Keratinocyte (primary cell): ENCODE results near the gene NRF1. TPM values are rescaled to one million over a fixed set of nuclear protein-coding genes. Genes with fewer than 3 reads are reported as not detected.
"Not testable (repeated sequence)": the region's sequence is repeated elsewhere in the genome, so short reads cannot be mapped to it uniquely, and the experiment has no call there.

Experiments
- DNase-seq: peaks from one replicate; pipeline ENCODE4 v3.0.0-alpha.2; 2011; ENCODE audit warnings: low read depth, missing footprints, low spot score
- FAIRE-seq: peaks from 2 replicates; lab custom pipeline; 2011; peaks lifted over from hg19 to GRCh38; lab: Jason Lieb, UNC
- H2AFZ ChIP-seq: 2 replicates; pipeline ENCODE4 v1.6.0; 2012; ENCODE audit warnings: low read length, control low read depth, inconsistent platforms; ENCODE audit not compliant: control insufficient read depth
- H3K27ac ChIP-seq: 2 replicates; pipeline ENCODE4 v1.5.1; 2011; ENCODE audit warnings: low read length; ENCODE audit not compliant: control insufficient read depth, insufficient read depth
- H3K27me3 ChIP-seq: 3 replicates; pipeline ENCODE4 v1.6.0; 2011; ENCODE audit warnings: low read length; ENCODE audit not compliant: control insufficient read depth, insufficient read depth; ENCODE audit errors: extremely low read depth
- H3K36me3 ChIP-seq, 2 experiments: 2 replicates in 1 of 2; 3 replicates in 1 of 2; pipeline ENCODE4 v1.5.1; 2011; ENCODE audit warnings: low read length in 2 of 2, mild to moderate bottlenecking in 1 of 2; ENCODE audit not compliant: control insufficient read depth in 2 of 2, insufficient read depth in 2 of 2; ENCODE audit errors: extremely low read depth in 1 of 2
- H3K4me1 ChIP-seq: 3 replicates; pipeline ENCODE4 v1.5.1; 2011; ENCODE audit warnings: low read length; ENCODE audit not compliant: control insufficient read depth, insufficient read depth; ENCODE audit errors: extremely low read depth
- H3K4me2 ChIP-seq: 3 replicates; pipeline ENCODE4 v1.6.0; 2011; ENCODE audit warnings: low read depth, low read length; ENCODE audit not compliant: control insufficient read depth, insufficient read depth; ENCODE audit errors: extremely low read depth
- H3K4me3 ChIP-seq, 3 experiments: fragments of 200-600 bp in 1 of 3; sonication (generic) in 1 of 3; 2 replicates in 2 of 3; 3 replicates in 1 of 3; pipeline ENCODE4 v1.5.1; 2011 to 2016; ENCODE audit warnings: low read length in 3 of 3, mild to moderate bottlenecking in 3 of 3, control low read depth in 2 of 3, inconsistent platforms in 1 of 3, low read depth in 1 of 3, mixed read lengths in 1 of 3, mixed run types in 1 of 3, moderate library complexity in 1 of 3; ENCODE audit not compliant: control insufficient read depth in 2 of 3, insufficient read depth in 2 of 3; ENCODE audit errors: extremely low read depth in 1 of 3
- H3K79me2 ChIP-seq: 2 replicates; pipeline ENCODE4 v1.6.0; 2012; ENCODE audit warnings: low read length; ENCODE audit not compliant: control insufficient read depth, insufficient read depth
- H3K9ac ChIP-seq: 3 replicates; pipeline ENCODE4 v1.6.0; 2011; ENCODE audit warnings: low read length; ENCODE audit not compliant: control insufficient read depth, insufficient read depth; ENCODE audit errors: extremely low read depth
- H3K9me1 ChIP-seq: 3 replicates; pipeline ENCODE4 v1.6.0; 2011; ENCODE audit warnings: low read length; ENCODE audit not compliant: control insufficient read depth, insufficient read depth; ENCODE audit errors: extremely low read depth
- H3K9me3 ChIP-seq: 2 replicates; pipeline ENCODE4 v1.5.1; 2012; ENCODE audit warnings: low read depth, low read length; ENCODE audit not compliant: control insufficient read depth
- H4K20me1 ChIP-seq: 3 replicates; pipeline ENCODE4 v1.6.0; 2011; ENCODE audit warnings: low read length; ENCODE audit not compliant: control insufficient read depth, insufficient read depth; ENCODE audit errors: extremely low read depth
- CTCF ChIP-seq, 3 experiments: IDR thresholded peaks in 1 of 3; conservative IDR thresholded peaks in 1 of 3; optimal IDR thresholded peaks in 1 of 3; 2 replicates in 2 of 3; 3 replicates in 1 of 3; pipeline versions ENCODE3 to v1.5.1; 2011; ENCODE audit warnings: low read length in 3 of 3, mild to moderate bottlenecking in 3 of 3, moderate library complexity in 2 of 3, control low read depth in 1 of 3, inconsistent platforms in 1 of 3; ENCODE audit not compliant: insufficient read depth in 2 of 3; ENCODE audit errors: extremely low read depth in 1 of 3
- EZH2 ChIP-seq: IDR thresholded peaks from one replicate; pipeline ENCODE4 v1.6.1; 2012; ENCODE audit warnings: inconsistent platforms, mild to moderate bottlenecking, low read length, moderate library complexity
- dilution Hi-C: fragments of 300-500 bp; cut with MboI; formaldehyde crosslinking; loops from one replicate; pipeline ENCODE4 v1.7.0; 2020; ENCODE audit warnings: low sequenced_read_pairs; ENCODE audit not compliant: extremely low pct_ligation_motif_present
- polyA plus RNA-seq, 5 experiments: library from polyadenylated mRNA; depleted of rRNA in 3 of 5; stranded (reverse) in 3 of 5; stranded (forward) in 1 of 5; unstranded in 1 of 5; fragments of >200 nt; gene quantifications; 1 replicate in 1 of 5; 2 replicates in 3 of 5; 3 replicates in 1 of 5; pipeline versions ENCODE4 v1.2.1 to v1.2.3, GENCODE V29; 2011 to 2012; ENCODE audit warnings: missing spikeins in 2 of 5, low read depth in 1 of 5, low replicate concordance in 1 of 5

The NRF1 gene
- polyA plus RNA-seq, 1 donor (not counting 4 experiments of a cell fraction or from before 2014, with no cell fraction given), result 12.6 TPM

- FAIRE-seq, result no peak
- Histone ChIP-seq H2AFZ (no peak overlapping the region), H3K27ac (no peak overlapping the region), H3K36me3 (no peaks in the 10 kb centered on the region), H4K20me1 (no peaks in the 10 kb centered on the region), H3K4me3 (no peak overlapping the region), H3K79me2 (no peaks in the 10 kb centered on the region), H3K27me3 (no peaks in the 10 kb centered on the region), H3K9me1 (no peaks in the 10 kb centered on the region), H3K9ac (no peak overlapping the region), H3K9me3 (peaks cover 4% of the 10 kb centered on the region), H3K4me2 (no peak overlapping the region), H3K4me1 (peaks cover 5% of the 10 kb centered on the region)
- no peak for TF ChIP-seq CTCF (optimal IDR thresholded peaks at IDR 0.05 in 1 of 3, IDR thresholded peaks at IDR 0.05 in 1 of 3, conservative IDR thresholded peaks at IDR 0.05 in 1 of 3; ENCODE audit: extremely low read depth in 1 of 3, insufficient read depth in 2 of 3, low read length in 3 of 3)
- no peak for TF ChIP-seq EZH2
- dilution Hi-C loops, result no loop called here
- DNase-seq, result no peak
These were observed 35.4 kb upstream of the NRF1 start for GRCh38 chr7:129576138-129576537.

- dilution Hi-C loops, result no loop called here
- Histone ChIP-seq H3K4me1 (peaks cover 5% of the 10 kb centered on the region), H3K27ac (no peak overlapping the region), H3K9me1 (no peaks in the 10 kb centered on the region), H3K9ac (no peak overlapping the region), H3K36me3 (no peaks in the 10 kb centered on the region), H3K4me2 (no peak overlapping the region), H2AFZ (no peak overlapping the region), H3K27me3 (no peaks in the 10 kb centered on the region), H4K20me1 (no peaks in the 10 kb centered on the region), H3K9me3 (peaks cover 4% of the 10 kb centered on the region), H3K79me2 (no peaks in the 10 kb centered on the region), H3K4me3 (no peak overlapping the region)
- DNase-seq, result no peak
- TF ChIP-seq CTCF (optimal IDR thresholded peaks at IDR 0.05 in 1 of 3, IDR thresholded peaks at IDR 0.05 in 1 of 3, conservative IDR thresholded peaks at IDR 0.05 in 1 of 3; ENCODE audit: extremely low read depth in 1 of 3, insufficient read depth in 2 of 3, low read length in 3 of 3) (no peak), EZH2 (no peak)
- FAIRE-seq, result no peak
These were observed 32.7 kb upstream of the NRF1 start for GRCh38 chr7:129578829-129579228.

- H3K36me3 ChIP-seq, H4K20me1 ChIP-seq, H3K9ac ChIP-seq, H2AFZ ChIP-seq, H3K27me3 ChIP-seq, H3K4me1 ChIP-seq, H3K79me2 ChIP-seq, H3K4me2 ChIP-seq, H3K4me3 ChIP-seq, H3K9me1 ChIP-seq, dilution Hi-C loops, H3K27ac ChIP-seq, FAIRE-seq, DNase-seq: not testable (repeated sequence)
- peaks cover 15% of the 10 kb centered on the region for H3K9me3 ChIP-seq
These were observed 25.3 kb upstream of the NRF1 start for GRCh38 chr7:129586179-129586578.
